Esophagus mucosa (tissue), 1 donor: ENCODE results near the gene SCUBE2. TPM values are rescaled to one million over a fixed set of nuclear protein-coding genes. Genes with fewer than 3 reads are reported as not detected.
"Not testable (repeated sequence)": the region's sequence is repeated elsewhere in the genome, so short reads cannot be mapped to it uniquely, and the experiment has no call there.

Experiments
- ATAC-seq: fragments of 200-7000 bp; cut with Tn5 transposase; one replicate; pipeline ENCODE4 v1.9.1; 2020
- total RNA-seq: library from RNA; stranded (reverse); gene quantifications from one replicate; pipeline ENCODE4 v1.2.4, GENCODE V29; 2023
- donor health status: DM: yes; HTN: yes; CAD: no.

SCUBE2 gene
- total RNA-seq, 1 donor from 2014 or later = 3.0 TPM

DNA sequence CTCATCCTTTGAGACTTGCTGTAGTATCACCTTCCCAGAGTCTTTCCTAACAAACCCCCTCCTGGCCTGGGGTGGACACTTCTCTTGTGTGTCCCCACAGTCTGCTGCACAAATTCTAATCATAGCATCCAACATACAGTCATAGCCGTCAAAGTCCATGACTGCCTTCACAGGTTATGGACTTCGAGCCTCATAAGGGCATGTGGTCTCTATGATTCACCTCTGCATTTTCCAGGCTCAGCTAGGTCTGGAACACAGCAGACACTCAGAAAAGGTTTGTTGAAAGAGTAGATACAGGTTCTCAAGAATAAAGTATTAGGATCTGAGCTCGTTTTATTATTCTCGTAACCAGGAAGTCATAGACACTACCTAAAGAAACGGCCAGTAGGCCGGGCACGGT, 13.2 kb upstream of the SCUBE2 start:
- no peak for ATAC-seq

DNA sequence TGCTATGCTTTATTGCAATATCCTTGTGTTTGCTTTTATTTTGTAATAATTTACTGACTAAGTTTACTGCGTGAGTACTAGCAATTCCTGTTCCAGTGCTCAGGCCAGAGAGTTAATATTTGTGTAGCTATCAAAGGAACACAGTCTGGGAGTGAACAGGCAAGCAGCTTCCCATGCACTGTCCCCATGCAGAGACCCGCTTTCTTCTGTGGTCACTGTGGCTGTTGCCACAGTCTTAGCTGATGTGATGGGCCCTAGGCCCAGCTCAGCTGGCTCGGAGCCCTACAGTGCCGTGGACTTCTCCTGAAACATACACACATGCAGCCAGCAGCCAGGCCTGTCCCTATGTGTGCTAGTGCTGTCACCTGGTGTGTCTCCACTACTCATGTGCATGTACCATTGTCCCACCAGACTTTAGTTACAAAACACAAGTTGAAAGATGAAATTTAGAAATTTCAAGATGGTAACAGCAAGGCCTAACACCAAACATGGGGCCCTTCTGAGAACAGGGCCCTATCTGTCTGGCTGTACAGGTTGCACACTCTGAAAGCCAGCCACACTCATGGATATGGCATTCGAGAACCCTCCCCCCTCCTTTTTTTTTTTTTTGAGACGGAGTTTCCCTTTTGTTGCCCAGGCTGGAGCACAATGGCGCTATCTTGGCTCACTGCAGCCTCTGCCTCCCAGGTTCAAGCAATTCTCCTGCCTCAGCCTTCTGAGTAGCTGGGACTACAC, 12.3 kb upstream of the SCUBE2 start:
- ATAC-seq = no peak

DNA sequence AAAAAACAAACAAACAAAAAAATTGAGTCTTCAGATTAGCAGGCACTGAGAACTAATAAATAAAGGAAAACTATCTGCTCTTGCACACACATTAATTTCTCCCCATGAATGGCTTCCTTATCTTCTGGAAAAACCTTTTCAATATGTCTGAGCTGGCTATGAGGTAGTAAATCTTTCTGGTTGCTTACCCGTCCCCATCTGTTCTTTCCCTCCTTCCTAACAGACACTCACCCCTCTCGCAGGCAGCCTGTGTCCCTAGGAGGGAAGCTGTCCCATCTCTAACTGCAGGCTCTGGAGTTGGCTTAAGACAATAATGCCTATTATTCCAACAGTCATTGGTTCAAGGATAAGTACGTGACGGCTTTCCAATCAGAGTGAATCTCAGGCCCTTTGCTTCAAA, 8.2 kb upstream of the SCUBE2 start:
- ATAC-seq = no peak

DNA sequence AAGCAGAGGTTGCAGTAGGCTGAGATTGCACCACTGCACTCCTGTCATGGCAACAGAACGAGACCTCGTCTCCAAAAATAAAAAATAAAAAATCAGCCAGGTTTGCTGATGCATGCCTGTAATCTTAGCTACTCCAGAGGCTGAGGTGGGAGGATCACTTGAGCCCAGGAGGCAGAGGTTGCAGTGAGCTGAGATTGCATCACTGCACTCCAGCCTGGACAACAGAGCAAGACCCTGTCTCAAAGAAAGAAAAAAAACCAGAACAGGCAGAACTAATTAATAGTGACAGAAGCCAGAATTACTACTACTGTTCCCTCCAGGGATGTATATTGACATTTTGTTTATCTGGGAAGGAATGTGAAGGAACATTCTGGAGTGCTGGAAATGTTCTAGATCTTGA, 7.1 kb upstream of the SCUBE2 start:
- ATAC-seq = not testable (repeated sequence)

DNA sequence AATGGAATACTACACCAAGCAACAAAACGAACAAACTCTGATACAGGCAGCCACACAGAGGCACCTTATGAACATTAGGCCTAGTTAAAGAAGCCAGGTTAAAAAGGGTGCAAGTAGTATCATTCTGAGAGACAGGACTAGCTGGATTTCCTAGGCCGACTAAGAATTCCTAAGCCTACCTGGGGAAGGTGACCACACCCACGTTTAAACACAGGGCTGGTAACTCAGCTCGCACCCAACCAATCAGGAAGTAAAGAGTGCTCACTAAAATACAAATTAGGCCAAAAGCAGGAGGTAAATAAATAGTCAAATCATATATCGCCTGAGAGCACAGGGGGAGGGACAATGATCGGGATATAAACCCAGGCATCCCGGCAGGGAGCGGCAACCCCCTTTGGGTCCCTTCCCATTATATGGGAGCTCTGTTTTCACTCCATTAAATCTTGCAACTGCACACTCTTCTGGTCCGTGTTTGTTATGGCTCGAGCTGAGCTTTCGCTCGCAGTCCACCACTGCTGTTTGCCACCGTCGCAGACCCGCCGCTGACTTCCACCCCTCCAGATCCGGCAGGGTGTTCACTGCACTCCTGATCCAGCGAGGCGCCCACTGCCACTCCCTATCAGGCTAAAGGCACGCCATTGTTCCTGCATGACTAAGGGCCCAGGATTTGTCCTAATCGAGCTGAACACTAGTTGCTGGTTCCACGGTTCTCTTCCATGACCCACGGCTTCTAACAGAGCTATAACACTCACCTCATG, 6.0 kb upstream of the SCUBE2 start:
- ATAC-seq = peak; percentile 65

DNA sequence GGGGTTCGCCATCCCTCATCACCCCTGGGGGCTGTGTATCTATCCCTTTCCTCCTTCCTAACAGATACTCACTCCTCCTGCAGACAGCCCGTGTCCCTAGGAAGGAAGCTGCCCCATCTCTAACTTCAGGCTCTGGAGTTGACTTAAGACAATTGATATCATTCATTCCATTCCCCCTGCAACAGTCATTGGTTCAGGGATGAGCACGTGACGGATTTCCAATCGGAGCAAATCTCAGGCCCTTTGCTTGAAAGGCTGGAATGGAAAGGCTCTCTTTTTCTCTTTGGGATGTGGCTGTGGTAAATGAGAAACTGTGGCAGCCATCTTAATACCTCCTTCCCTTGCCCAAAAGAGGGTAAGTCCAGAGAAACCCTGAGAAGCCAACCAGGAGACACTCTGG, 5.0 kb upstream of the SCUBE2 start:
- ATAC-seq = no peak

DNA sequence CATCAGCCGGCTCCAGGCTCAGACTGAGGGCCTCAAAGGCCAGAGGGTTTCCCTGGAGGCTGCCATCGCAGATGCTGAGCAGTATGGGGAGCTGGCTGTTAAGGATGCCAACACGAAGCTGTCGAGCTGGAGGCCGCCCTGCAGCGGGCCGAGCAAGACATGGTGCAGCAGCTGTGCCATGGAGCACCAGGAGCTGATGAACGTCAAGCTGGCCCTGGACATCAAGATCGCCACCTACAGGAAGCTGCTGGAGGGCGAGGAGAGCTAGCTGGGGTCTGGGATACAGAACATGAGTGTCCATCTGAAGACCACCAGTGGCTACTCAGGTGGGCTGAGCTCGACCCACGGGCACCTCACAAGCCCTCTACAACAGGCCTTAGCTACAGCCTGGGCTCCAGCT, 4.0 kb upstream of the SCUBE2 start:
- ATAC-seq = no peak

DNA sequence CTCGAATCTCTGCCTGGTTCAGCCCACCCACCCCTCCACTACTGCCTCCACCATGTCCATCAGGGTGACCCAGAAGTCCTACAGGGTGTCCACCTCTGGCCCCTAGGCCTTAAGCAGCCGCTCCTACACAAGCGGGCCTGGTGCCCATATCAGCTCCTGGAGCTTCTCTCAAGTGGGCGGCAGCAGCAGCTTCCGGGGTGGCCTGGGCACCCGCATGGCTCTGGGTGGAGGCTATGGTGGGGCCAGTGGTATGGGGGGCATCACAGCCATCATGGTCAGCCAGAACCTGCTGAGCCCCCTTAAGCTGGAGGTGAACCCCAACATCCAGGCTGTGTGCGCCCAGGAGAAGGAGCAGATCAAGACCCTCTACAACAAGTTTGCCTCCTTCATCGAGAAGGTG, 3.0 kb upstream of the SCUBE2 start:
- no peak for ATAC-seq

DNA sequence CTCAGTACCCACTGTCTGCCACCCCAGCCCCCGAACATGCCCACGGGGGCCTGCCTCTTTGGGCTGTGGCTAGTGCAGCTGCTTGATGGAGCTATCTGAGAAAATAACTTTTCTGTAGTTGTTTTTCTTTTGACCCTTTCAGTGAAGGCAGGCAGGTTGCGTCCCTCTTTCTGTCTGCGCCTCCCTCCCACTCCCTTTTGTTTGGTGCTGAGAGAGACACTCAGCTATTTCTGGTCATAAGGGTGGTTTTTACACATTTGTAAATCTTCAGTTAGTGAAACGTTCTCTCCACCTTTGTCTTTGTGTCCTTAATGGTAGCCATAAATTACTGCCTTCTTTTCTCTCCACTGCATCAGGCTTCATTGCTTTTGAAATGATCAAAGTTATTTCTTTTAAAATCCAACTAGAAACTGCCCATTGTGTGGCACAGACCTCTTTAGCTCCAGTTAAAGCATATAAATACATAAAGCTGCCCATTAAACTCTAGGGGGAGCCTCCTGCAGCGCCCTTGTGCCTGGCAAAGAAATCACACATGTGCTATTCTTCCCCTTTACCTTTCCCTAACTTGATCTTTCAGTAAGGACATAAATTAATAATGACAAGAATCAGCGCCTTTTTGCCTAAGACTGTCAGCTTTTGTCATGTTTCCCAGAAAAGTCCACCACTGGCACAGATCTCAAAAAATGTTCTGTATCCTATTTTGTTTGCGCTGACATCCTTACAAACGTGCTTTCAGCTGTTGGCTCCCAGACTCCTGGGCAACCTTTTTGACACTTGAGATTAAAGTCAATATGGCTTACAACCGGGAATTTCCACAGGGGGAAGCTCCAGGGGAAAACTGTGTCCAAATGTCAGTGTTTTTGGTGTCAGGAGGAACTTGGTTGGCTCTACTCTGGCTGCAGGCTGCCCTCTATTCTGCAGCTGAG, 1.7 kb upstream of the SCUBE2 start:
- no peak for ATAC-seq

DNA sequence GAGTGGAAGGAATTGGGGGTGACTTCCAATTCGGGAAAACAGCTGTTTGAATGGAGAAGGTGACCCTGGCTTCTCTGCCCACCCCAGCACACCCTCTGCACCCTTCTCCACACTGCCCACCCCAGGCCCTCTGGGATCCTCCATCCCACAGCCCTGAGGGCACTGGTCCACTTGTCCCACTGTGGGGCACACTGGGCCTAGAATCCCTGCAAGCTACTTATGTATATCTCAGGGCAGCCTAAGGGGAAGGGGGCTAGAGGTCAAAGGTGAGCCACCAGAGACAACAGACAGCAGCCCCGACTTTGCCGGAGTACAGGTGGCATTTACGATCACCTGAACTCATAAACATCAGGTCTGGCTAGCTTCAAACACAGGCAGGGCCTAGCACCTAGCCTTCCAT, 673 bp upstream of the SCUBE2 start:
- no peak for ATAC-seq

DNA sequence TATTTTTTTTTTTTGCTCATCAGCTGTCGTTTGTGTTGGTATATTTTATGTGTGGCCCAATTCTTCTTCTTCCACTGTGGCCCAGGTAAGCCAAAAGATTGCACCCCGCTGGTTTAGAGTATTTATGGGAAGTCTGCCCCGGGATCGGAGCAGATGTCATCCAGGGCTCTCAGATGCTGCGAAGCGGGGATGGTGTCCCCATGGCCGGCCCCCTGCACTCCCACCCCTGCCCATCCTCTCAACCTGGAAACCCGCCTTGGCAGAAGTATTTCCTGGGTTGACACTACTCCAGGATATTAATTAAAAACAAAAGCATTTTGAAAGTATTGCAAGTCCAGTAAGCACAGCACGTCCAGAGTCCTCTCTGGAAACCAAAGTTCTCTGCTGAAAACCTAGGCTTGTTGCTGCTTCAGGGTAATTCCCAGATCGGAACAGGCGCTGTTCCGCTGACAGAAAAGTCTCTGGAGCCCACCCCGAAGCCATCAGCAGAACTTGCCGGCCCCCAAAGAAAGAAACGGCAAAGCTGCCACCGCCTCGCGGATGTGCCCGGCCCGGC, 833 bp downstream of the SCUBE2 start:
- ATAC-seq = no peak

DNA sequence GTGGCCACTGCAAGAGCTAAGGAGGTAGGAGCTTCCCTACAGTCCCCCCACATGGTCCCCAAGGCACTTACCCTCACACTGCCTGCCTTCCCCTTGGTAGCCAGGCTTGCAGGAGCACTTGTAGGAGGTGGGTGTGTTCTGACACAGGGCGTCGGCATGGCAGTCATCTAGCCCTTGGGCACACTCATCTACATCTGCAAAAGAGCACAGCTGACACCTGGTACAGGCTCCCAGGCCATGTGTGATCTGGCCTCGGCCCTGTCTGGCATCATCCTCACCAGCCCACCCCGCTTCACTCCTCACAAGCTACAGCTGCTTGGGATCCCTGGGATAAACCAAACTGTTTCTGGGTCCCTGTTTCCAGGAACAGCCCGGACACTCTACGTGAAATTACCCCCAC, 1.8 kb downstream of the SCUBE2 start:
- ATAC-seq = peak; percentile 61

DNA sequence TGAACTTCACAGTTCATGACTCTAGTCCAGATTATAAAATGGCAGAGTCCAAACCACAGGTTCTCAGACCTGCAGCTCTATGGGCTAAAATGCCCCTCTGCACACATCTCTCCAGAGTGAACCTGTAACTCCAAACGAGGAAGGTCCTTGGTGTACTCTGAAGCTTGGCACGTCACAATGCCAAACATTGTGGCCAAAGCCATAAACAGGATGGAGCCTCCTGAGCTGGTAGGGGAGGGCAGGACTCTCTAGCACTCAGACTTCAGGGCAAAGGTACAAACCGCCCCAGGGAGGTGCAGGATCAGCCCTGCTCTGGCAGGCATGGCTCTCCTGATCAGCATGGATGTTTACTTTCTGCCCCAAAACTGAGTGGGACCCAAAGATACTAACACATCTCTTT, 2.3 kb downstream of the SCUBE2 start:
- ATAC-seq = no peak

DNA sequence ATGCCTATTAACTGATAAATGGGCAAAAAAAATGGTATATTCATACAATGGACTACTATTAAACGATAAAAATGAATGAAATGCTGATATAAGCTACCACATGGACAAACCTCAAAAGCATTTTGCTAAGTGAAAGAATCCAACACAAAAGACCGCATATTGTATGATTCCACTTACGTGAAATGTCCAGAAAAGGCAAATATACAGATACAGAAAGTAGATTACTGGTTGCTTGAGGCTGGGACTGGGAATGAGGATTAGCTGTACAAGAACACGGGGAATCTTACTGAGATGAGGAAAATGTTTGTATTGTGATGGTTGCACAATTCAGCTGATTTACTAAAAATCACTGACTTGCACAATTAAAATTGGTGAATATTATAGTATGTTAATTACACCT, 8.8 kb downstream of the SCUBE2 start:
- ATAC-seq = no peak

DNA sequence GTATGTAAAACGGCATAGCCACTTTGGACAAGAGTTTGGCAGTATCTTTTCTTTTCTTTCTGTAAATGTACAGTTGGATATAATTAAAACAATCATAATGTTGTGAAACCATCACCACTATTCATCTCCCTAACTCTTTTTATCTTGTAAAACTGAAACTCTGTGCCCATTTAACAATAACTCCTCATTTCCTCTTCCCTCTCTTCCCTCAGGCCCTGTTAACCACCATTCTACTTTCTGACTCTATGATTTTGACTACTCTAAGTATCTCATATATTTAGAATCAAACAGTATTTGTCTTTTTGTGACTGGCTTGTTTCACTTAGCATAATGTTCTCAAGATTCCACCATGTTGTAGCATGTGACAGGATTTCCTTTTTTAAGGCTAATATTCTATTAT, 10.2 kb downstream of the SCUBE2 start:
- no peak for ATAC-seq

DNA sequence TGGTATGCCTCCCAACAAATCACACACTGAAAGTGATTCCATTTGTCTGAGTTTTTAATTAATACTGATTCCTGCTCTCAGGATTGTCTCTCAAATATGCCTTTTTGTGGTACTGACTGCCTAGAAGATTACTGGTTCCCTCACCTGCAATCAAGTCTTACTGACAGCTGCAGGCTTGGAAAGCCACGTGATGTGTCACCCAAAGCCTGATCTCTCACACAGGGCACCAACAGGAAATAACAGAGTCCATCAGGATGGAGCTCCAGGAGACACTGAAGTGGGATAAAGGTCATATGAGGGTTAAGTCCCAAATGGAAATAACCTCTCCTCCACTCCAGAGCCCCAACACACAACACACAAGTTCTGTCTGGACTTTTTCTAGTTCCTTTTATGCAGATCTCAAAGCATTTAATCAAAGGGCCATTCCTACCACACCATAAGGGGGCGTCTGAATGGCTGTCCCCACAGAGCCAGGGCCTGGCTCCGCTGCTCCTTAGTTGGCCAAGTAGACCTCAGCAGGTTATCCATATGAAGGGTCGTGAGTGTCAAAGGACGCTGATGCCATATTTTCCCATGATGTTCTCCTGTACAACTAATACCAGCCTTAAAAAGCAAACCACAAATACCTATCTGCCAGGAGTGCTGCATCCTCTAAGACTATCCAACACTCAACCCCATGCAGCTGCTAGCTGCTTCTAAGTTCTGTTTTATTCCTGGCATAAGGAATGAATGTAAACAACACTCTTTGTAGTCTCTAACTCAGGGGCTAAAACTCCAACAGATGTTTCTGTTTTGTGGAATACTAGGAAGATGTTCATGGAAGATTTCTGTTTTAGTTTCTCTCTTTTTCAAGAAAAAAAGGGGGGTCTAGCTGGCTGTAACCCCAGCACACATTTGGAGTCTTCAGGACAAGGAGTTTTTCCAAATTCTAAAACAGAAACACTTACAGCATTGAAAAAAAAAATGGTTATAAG, 13.0 kb downstream of the SCUBE2 start:
- no peak for ATAC-seq

DNA sequence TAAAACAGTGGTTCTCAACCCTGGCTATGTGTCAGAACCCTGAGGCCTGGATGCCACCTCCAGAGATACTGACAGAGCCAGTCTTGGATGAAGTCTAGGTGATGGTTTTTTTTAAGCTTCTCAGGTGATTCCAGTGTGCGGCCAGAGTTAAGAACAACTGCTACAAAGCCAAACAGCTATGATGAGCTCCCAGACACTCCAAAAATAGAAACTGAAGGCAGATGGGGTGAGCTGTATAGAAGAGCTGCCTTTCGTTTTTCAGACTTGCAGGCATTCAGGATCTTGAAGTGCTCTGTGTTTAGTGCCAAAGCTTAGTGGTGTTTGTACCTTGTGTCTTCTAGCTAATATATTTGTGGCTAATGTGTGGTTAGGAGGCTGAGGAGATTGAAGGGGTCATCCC, 14.2 kb downstream of the SCUBE2 start:
- ATAC-seq = no peak

DNA sequence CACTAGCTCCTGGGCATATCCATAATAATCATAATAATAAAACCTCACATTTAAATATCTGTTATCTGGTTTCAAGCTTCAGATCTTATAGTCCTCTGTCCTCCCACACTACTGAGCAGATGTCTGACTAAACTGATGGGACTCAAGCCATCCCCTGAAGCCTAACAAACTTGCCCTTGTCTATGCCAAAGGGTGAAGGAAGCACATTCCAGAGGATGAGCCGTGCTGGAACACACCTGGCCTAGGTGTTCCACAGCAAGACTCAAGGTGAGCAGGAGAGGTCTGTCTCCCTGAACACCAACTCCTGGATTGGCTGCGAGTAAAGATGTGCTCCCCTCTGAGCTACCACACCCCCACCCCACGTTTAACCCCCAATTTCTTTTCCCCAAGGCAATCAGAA, 14.7 kb downstream of the SCUBE2 start:
- ATAC-seq = peak; percentile 59

DNA sequence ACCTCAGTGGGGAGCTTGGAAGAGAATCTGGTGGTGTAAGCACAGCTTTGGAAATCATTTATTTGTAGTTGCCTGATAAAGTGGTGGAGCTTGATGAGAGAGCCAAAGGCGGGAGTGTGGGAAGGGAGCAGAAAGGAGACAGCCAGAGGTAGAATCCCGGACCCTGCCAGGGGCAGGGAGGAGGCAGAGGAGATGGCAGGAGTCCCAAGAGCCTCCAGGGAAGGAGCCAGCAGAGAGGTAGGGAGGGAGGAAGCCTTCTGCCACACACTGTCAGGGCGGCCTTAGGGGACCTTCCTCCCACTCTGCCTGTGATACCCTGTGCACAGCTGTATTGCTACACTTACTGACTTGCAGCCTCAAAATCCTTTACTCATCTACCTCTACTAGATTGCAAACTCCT, 15.4 kb downstream of the SCUBE2 start:
- ATAC-seq = no peak

DNA sequence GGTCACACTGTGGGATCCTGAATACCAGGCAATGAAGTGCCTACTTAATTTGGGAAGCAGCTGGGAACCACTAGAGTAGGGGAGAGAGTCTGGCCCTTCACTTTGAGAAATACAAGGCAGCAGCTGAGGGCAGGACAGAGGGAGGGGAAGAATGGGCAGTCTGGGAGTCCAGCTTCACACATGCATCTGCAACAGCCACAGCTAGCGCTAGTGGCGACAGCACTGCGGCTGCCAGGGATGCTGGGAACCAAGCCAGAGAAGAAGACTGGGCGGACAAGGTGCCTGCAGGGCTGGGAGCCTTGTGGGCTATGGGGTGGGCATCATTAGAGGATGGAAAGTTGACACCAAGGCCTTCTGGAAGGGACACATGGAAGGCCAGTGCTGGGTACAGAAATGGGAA, 15.8 kb downstream of the SCUBE2 start:
- ATAC-seq = no peak

DNA sequence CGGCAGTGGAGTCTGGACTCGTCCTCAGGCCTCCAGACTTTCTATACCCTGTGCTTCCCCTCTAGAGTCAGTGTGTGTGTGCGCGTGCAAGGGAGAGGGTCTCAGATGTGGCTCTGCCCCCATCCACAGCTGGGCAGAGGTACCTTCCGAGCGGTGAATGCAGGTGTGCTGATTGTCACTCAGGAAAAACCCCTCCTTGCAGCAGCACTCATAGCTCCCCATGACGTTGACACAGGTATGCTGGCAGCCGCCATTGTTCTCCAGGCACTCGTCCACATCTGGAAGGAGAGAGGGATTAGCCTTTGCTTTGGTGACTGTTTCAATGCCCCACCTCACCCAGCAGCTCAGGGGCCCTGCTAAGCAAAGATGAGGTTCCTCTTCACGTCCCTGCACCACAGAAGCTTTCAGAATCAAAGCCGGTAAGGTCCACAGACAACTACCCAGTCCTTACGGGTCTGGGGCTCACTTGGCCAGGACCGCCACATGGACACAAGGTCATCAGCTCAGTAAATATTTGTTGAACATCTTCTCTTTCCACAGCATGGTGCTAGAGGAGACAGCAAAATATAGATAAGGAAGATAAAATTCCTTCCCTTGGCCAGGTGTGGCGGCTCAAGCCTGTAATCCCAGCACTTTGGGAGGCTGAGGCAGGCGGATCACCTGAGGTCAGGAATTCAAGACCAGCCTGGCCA, 16.9 kb downstream of the SCUBE2 start:
- no peak for ATAC-seq
